ENCODE measurements around the gene PALLD.

DNA sequence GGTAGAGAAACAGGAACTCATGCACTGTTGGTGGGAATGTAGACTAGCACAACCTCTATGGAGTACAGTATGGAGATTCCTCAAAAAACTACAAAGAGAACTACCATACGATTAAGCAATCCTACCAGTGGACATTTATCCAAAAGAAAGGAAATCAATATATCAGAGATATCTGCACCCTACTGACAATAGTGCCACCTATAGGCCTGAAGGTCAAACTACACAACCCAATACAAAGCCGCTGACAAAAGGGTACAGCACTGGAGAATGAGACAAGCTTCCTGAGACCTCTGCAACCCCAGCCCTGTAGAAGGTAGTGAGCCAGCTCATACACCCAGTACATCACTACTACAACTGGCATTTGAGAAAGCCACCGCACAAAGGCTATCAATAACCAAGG is 446.1 kb downstream of the PALLD start:
- TF ChIP-seq, protein P1, sequence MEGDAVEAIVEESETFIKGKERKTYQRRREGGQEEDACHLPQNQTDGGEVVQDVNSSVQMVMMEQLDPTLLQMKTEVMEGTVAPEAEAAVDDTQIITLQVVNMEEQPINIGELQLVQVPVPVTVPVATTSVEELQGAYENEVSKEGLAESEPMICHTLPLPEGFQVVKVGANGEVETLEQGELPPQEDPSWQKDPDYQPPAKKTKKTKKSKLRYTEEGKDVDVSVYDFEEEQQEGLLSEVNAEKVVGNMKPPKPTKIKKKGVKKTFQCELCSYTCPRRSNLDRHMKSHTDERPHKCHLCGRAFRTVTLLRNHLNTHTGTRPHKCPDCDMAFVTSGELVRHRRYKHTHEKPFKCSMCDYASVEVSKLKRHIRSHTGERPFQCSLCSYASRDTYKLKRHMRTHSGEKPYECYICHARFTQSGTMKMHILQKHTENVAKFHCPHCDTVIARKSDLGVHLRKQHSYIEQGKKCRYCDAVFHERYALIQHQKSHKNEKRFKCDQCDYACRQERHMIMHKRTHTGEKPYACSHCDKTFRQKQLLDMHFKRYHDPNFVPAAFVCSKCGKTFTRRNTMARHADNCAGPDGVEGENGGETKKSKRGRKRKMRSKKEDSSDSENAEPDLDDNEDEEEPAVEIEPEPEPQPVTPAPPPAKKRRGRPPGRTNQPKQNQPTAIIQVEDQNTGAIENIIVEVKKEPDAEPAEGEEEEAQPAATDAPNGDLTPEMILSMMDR (IDR thresholded peaks at IDR 0.05; ENCODE audit: low read length) = peak; percentile 62
- TF ChIP-seq EZH2 (optimal IDR thresholded peaks at IDR 0.05; ENCODE audit: low read depth, low read length) (no peak), EZH2phosphoT487 (IDR thresholded peaks at IDR 0.05; ENCODE audit: low read length) (no peak)
